ENCODE results near the gene SLC10A6. TPM values are rescaled to one million over a fixed set of nuclear protein-coding genes. Genes with fewer than 3 reads are reported as not detected.

Gene SLC10A6
- 10 to 100 TPM in 2 of 4 donors, 1 to 10 TPM in 2; 7.8 to 15.6 (median 9.4) TPM for total RNA-seq

- H3K36me3 ChIP-seq, result no peaks in the 10 kb centered on the region
- WGBS, 2 donors, result 46 to 63% methylated on average over 11 of the region's 11 CpGs
- H3K9me3 ChIP-seq, result no peaks in the 10 kb centered on the region
- no peaks in the 10 kb centered on the region for H3K27me3 ChIP-seq
- TF ChIP-seq CTCF (IDR thresholded peaks at IDR 0.05), result peak in 1 of 5 experiments; percentile 12
- TF ChIP-seq POLR2A (IDR thresholded peaks at IDR 0.05), result peak in 1 of 2 donors; percentile 39
- TF ChIP-seq EP300 (IDR thresholded peaks at IDR 0.05), result peak; percentile 73 to 87
- peak; percentile 15 to 32 for DNase-seq (ENCODE audit: low spot score in 2 of 2)
- H3K4me3 ChIP-seq, result peak within 1 kb of the TSS; percentile 7 to 44 (median 14)
- H3K4me1 ChIP-seq, result peaks cover 0 to 16% (median 4%) of the 10 kb centered on the region in 4 donors
- H3K27ac ChIP-seq, result peak within 1 kb of the TSS; percentile 38 to 85 (median 66)
These were observed at the start of gene SLC10A6 for GRCh38 chr4:86848732-86849619. Gene SLC10A6 (minus strand): TSS chr4:86849384. CDS start chr4:86849115, 269 bp downstream.

GRCh38 chr4:86898562-86898961 is 49.4 kb upstream of the SLC10A6 start:
- Histone ChIP-seq H3K27me3 (no peaks in the 10 kb centered on the region), H3K27ac (no peak overlapping the region), H3K36me3 (no peaks in the 10 kb centered on the region), H3K9me3 (no peaks in the 10 kb centered on the region), H3K4me1 (no peaks in the 10 kb centered on the region), H3K4me3 (no peak overlapping the region)
- WGBS, 2 donors, result 91 to 96% methylated on average over 4 of the region's 4 CpGs
- no peak for DNase-seq (ENCODE audit: low spot score in 2 of 2)
- TF ChIP-seq EP300 (IDR thresholded peaks at IDR 0.05) (no peak), POLR2A (IDR thresholded peaks at IDR 0.05) (no peak), CTCF (IDR thresholded peaks at IDR 0.05) (no peak)

GRCh38 chr4:86896596-86896995 is 47.4 kb upstream of the SLC10A6 start:
- Histone ChIP-seq H3K36me3 (no peaks in the 10 kb centered on the region), H3K9me3 (no peaks in the 10 kb centered on the region), H3K27me3 (no peaks in the 10 kb centered on the region), H3K4me3 (no peak overlapping the region), H3K27ac (no peak overlapping the region), H3K4me1 (peaks cover 0 to 9% (median 4%) of the 10 kb centered on the region in 4 donors)
- no peak for DNase-seq (ENCODE audit: low spot score in 2 of 2)
- no peak for TF ChIP-seq EP300 (IDR thresholded peaks at IDR 0.05)
- no peak for TF ChIP-seq POLR2A (IDR thresholded peaks at IDR 0.05)
- TF ChIP-seq CTCF (IDR thresholded peaks at IDR 0.05), result no peak
- WGBS, 2 donors, result 61 to 70% methylated on average over 4 of the region's 4 CpGs

- H3K4me3 ChIP-seq, result no peak overlapping the region
- peaks cover 0 to 16% (median 4%) of the 10 kb centered on the region in 4 donors for H3K4me1 ChIP-seq
- WGBS, 2 donors, result 73 to 76% methylated on average over 6 of the region's 6 CpGs
These were observed 46.7 kb upstream of the SLC10A6 start for GRCh38 chr4:86895692-86896488.

More at GRCh38 chr4:86895692-86896488, 46.7 kb upstream of the SLC10A6 start:
- TF ChIP-seq CTCF (IDR thresholded peaks at IDR 0.05) (peak; percentile 52 to 86 (median 73)), POLR2A (IDR thresholded peaks at IDR 0.05) (no peak)
- no peaks in the 10 kb centered on the region for H3K27me3 ChIP-seq
- no peaks in the 10 kb centered on the region for H3K9me3 ChIP-seq
- H3K27ac ChIP-seq, result no peak overlapping the region
- H3K36me3 ChIP-seq, result no peaks in the 10 kb centered on the region
- peak in 1 of 2 donors; percentile 74 for DNase-seq (ENCODE audit: low spot score in 2 of 2)
